Urothelium cell line (cell line): ENCODE results near the gene RPL13A.

Experiments
- DNase-seq: peaks from one replicate; pipeline ENCODE4 v3.0.0; 2011; ENCODE audit warnings: low spot score, mixed read lengths
- FAIRE-seq: peaks from 2 replicates; lab custom pipeline; 2011; peaks lifted over from hg19 to GRCh38; lab: Jason Lieb, UNC

The RPL13A gene

DNA sequence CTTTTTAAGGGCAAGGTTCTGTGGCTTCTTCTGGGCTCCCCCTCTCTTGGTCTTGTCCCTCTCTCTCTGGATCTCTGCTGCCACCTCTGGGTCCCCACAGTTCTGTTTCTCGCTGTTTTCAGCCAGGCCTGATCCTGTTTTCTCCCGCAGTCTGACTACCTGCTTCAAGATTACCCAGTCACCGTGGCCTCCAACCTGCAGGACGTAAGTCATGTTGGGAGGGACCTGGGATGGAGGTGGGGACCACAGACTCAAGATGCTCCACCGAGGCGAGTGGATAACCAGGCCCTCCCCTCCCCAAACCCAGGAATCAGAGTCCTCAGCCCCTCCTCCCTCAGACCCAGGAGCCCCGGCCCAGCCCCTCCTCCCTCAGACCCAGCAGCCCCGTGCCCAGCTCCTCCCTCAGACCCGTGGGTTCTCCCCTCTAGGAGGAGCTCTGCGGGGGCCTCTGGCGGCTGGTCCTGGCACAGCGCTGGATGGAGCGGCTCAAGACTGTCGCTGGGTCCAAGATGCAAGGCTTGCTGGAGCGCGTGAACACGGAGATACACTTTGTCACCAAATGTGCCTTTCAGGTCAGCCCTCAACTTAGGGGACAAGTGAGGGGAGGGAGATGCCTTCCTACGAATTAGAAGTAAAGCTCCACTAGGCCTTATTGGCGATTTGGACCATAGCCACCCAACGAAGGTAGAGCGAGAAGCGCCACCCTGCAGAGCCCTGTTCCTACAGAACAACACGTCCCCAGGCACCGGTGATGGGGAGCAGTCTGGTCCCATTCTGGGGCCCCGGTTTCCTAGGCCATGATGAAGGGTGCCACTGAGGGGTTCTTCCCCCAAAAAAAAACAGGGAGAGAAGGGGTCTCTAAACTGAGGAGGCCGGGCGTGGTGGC, 11.2 kb upstream of the RPL13A start:
- DNase-seq (peak; percentile 52), FAIRE-seq (no peak)

DNA sequence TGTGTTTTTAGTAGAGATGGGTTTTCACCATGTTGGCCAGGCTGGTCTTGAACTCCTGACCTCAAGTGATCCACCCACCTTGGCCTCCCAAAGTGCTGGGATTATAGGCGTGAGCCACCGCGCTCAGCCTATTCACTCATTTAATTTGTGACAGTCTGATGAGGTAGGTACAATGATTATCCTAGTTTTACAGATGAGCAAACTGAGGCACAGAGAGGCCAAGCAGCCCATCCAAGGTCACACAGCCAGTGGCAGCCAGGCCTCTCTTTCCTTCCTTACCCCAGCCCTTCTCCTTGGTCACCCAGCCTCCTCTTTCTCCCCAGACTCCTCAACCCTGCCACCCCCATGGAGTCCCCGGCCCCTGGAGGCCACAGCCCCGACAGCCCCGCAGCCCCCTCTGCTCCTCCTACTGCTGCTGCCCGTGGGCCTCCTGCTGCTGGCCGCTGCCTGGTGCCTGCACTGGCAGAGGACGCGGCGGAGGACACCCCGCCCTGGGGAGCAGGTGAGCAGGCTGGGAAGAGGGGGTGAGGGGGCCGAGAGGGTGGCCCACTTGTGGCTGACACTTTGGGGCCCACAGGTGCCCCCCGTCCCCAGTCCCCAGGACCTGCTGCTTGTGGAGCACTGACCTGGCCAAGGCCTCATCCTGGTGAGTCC, 7.3 kb upstream of the RPL13A start:
- DNase-seq = no peak
- FAIRE-seq = no peak

DNA sequence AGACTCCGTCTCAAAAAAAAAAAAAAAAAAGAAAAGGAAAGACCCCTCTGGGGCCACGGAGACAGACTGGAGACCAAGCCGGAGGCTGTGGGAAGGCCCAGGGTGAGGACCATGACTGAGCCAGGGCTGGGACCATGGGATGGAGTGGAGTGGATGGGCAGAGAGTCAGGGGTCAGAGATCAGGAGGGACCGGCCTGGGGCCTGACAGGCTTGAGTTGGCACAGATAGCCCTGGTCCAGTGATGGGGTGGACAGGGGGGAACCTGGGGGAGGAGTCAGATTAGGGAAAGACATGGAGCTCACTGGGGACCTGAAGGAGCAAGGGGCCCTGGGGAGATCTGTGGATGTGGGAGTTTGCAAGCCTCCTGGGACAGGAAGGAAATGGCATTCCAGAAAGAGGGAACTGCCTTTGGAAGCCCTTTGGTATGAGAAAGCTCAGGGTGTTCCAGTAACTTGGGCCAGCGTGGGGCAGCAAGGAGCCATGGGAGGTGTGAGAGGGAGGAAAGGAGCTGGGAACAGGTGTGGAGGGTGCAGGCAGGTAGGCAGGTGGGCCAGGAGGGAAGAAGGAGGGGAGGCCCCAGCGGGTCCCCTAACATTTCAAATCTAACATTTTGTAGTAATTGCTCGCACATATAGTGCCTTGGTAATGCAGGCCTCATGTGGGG, 6.3 kb upstream of the RPL13A start:
- DNase-seq (no peak), FAIRE-seq (no peak)

DNA sequence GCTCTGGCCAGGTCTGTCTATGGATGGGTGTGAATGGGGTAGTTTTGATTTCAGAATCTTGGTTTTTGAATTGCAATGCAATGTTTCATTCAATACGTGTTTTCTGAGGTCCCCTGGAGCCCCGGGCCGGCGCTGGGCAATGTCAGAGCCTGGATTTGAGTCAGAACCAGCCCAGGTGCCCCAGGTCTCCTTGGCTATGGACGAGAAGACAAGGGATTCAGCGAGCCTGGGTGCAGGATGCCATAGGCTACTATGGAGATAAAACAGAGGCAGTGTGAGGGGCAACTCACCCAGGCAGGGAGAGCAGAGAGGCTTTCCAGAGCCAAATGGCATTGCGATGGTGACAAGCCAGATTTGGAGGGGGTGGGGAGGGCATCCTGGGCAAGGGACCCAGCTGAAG, 1.2 kb upstream of the RPL13A start:
- FAIRE-seq = no peak

GRCh38 chr19:49486710-49487276, 615 bp upstream of the RPL13A start:
- FAIRE-seq = no peak
- DNase-seq = no peak

More for the DNA sequence above, 1.2 kb upstream of the RPL13A start:
- DNase-seq = no peak

- no peak for DNase-seq
- FAIRE-seq = no peak
Measured at GRCh38 chr19:49488046-49488862, 846 bp downstream of the RPL13A start.

DNA sequence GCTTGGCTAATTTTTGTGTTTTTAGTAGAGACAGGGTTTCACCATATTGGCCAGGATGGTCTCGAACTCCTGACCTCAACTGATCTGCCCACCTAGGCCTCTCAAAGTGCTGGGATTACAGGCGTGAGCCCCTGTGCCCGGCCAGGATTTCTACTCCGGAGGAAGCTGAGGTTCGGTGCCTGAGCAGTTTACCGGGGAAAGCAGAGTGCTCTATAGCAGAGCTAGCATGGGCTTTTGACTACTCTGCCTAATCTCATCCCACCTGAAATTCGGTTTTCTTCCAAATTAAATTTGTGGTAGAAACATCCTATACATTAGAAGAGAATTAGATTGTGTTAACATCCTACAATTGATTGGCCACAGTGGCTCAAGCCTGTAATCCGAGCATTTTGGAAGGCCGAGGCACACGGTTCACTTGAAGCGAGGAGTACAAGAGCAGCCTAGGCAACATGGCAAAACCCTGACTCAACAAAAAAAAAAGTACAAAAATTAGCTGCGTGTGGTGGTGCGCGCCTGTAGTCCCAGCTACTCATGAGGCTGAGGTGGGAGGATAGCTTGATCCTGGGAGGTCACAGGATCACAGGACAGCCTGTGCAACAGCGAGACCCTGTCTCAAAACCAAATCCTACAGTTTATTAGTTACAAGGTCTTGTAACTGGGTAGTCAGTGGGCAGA, 1.6 kb downstream of the RPL13A start:
- DNase-seq (no peak), FAIRE-seq (no peak)

- no peak for FAIRE-seq
- DNase-seq = no peak
Measured at GRCh38 chr19:49489601-49490167, 2.3 kb downstream of the RPL13A start.

GRCh38 chr19:49490287-49491029, 3.0 kb downstream of the RPL13A start:
- DNase-seq (no peak), FAIRE-seq (no peak)

- no peak for FAIRE-seq
Measured at GRCh38 chr19:49491030-49491803, 3.8 kb downstream of the RPL13A start.

DNA sequence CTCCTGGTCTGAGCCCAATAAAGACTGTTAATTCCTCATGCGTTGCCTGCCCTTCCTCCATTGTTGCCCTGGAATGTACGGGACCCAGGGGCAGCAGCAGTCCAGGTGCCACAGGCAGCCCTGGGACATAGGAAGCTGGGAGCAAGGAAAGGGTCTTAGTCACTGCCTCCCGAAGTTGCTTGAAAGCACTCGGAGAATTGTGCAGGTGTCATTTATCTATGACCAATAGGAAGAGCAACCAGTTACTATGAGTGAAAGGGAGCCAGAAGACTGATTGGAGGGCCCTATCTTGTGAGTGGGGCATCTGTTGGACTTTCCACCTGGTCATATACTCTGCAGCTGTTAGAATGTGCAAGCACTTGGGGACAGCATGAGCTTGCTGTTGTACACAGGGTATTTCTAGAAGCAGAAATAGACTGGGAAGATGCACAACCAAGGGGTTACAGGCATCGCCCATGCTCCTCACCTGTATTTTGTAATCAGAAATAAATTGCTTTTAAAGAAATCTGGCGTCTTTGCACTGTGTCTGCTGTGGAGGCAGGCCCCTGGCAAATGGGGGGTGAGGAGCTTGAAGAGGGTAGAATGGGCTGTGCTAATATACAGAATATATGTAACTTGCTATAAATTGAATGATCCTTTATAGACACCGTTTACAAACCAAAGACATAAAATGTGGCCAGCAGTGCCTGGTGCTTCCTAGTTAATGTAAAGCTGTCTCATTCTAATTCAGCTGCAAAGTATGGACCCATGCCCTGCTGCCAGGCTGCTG, 4.6 kb downstream of the RPL13A start:
- DNase-seq (no peak), FAIRE-seq (no peak)

More at GRCh38 chr19:49491030-49491803, 3.8 kb downstream of the RPL13A start:
- DNase-seq = no peak

GRCh38 chr19:49492573-49493405, 5.4 kb downstream of the RPL13A start:
- no peak for DNase-seq
- no peak for FAIRE-seq

DNA sequence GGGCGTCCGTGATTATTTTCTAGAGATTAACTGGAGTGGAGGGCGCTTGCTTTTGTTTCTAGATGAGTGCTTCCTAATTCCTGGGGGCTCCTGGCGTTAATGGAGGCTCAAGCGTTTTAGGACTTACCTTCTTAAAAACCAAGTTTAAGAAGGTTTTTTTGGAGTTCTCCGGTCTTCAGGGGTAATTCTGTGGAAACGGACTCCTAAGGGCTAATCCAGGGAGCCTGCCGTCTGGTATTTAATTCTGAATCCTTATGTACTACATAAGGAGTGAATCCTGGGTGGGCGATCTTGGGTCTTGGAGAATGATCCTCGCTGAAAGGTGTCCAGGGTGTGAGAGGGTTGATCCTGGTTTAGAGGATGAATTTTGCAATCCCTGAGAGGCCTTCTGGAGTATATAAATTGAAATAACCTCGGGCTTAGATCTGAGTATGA, 9.2 kb downstream of the RPL13A start:
- FAIRE-seq (no peak), DNase-seq (no peak)

DNA sequence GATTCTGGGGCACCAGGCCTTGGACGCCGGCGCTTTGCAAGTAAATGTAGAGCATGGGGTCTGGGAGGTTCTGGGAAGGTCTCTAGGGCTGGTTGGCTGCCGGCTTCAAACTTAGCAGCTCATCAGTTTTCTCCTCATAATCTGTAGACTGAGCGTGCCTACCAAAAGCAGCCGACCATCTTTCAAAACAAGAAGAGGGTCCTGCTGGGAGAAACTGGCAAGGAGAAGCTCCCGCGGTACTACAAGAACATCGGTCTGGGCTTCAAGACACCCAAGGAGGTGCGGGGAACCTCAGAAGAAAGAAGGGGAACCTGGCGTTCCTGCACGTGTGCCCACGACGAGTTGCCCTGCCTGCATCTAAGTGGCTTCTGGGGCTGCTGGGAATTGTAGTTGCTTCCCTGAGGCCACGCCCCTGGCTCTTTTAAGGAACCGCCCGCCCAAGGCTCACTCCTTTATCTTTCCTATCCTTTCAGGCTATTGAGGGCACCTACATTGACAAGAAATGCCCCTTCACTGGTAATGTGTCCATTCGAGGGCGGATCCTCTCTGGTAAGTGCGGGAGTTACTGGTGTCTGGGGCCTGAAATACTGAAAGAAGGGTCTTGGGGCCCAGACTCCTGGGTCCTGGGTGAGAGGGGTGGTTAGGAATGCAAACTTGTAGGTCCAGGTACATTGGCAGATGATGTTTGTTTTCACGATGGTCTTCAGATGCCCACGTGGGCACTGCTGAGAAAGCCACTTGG, 9.8 kb downstream of the RPL13A start:
- peak; percentile 67 for DNase-seq
- FAIRE-seq = no peak

GRCh38 chr19:49497789-49498103, 10.3 kb downstream of the RPL13A start:
- FAIRE-seq = no peak

DNA sequence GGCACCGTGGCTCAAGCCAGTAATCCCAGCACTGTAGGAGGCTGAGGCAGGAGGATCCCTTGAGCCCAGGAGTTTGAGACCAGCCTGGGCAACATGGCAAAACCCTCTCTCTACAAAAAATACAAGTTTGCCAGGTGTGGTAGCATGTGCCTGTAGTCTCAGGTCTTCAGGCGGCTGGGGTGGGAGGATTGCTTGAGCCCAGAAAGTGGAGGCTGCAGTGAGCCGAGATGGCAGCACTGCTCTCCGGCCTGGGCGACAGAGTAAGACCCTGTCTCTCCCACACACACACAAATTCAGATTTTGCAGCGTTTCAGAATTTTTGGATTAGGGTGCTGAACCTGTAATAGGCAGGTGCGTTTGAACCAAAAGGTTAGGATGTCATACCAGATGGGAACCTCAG, 11.1 kb downstream of the RPL13A start:
- no peak for FAIRE-seq
- no peak for DNase-seq

More at GRCh38 chr19:49497789-49498103, 10.3 kb downstream of the RPL13A start:
- no peak for DNase-seq
